Measurements from ENCODE around the gene NCAM1. TPM values are rescaled to one million over a fixed set of nuclear protein-coding genes. Genes with fewer than 3 reads are reported as not detected.

Gene NCAM1
- total and polyA plus RNA-seq, 8 donors: 1.2 to 19.6 (median 3.6) TPM

GRCh38 chr11:113129261-113129992 lies 168.2 kb downstream of the NCAM1 start:
- no peaks in the 10 kb centered on the region for H3K9me3 ChIP-seq
- no peaks in the 10 kb centered on the region for H3K4me1 ChIP-seq
- FAIRE-seq (no peak), ATAC-seq (no peak), DNase-seq (no peak)
- H3K27me3 ChIP-seq: no peaks in the 10 kb centered on the region
- no peak overlapping the region for H3K27ac ChIP-seq
- no peaks in the 10 kb centered on the region for H3K36me3 ChIP-seq
- no peak for TF ChIP-seq CTCF (IDR thresholded peaks at IDR 0.05)
- no peak overlapping the region for H3K4me3 ChIP-seq
- WGBS, 2 donors: 84 to 86% methylated on average over 5 of the region's 5 CpGs
- intact Hi-C loops (cut with DNase I): no loop called here

- FAIRE-seq: no peak
- Histone ChIP-seq H3K36me3 (no peaks in the 10 kb centered on the region), H3K9me3 (no peaks in the 10 kb centered on the region), H3K4me3 (no peak overlapping the region), H3K27ac (no peak overlapping the region), H3K4me1 (no peaks in the 10 kb centered on the region), H3K27me3 (no peaks in the 10 kb centered on the region)
- ATAC-seq: no peak
- no peak for DNase-seq
- 68 to 78% methylated on average over 8 of the region's 8 CpGs for WGBS, 2 donors
- TF ChIP-seq CTCF (IDR thresholded peaks at IDR 0.05): no peak
- intact Hi-C loops (cut with DNase I): no loop called here
Observed at GRCh38 chr11:113131036-113131775, 170.0 kb downstream of the NCAM1 start.

- FAIRE-seq (no peak), ATAC-seq (no peak), DNase-seq (no peak)
- Histone ChIP-seq H3K36me3 (no peaks in the 10 kb centered on the region), H3K4me3 (no peak overlapping the region), H3K27ac (no peak overlapping the region), H3K4me1 (no peaks in the 10 kb centered on the region), H3K9me3 (no peaks in the 10 kb centered on the region), H3K27me3 (no peaks in the 10 kb centered on the region)
- 79 to 87% methylated on average over 4 of the region's 4 CpGs for WGBS, 2 donors
- TF ChIP-seq CTCF (IDR thresholded peaks at IDR 0.05): no peak
- intact Hi-C loops (cut with DNase I): no loop called here
Observed at GRCh38 chr11:113133071-113133470, 171.9 kb downstream of the NCAM1 start.

- TF ChIP-seq CTCF (IDR thresholded peaks at IDR 0.05): no peak
- Histone ChIP-seq H3K27me3 (no peaks in the 10 kb centered on the region), H3K9me3 (no peaks in the 10 kb centered on the region), H3K4me3 (no peak overlapping the region), H3K36me3 (no peaks in the 10 kb centered on the region), H3K27ac (no peak overlapping the region), H3K4me1 (peaks cover 0 to 3% (median 0%) of the 10 kb centered on the region in 3 donors)
- 69 to 82% methylated on average over 5 of the region's 5 CpGs for WGBS, 2 donors
- intact Hi-C loops (cut with DNase I): no loop called here
- ATAC-seq (no peak), DNase-seq (no peak), FAIRE-seq (no peak)
Observed at GRCh38 chr11:113134626-113135025, 173.4 kb downstream of the NCAM1 start.

Measured in pancreas (tissue), 10 donors.